Ovary (tissue), 9 donors: Measurements from ENCODE around the gene SIPA1L3. TPM values are rescaled to one million over a fixed set of nuclear protein-coding genes. Genes with fewer than 3 reads are reported as not detected.

Experiments
- DNase-seq, 5 donors: peaks; one replicate each; pipeline ENCODE4 v3.0.0-alpha.2; 2019 to 2020
- H3K27ac ChIP-seq, 2 donors: fragments of 200-600 bp; one replicate each; pipeline versions ENCODE4 v1.5.1 to v1.8.0; 2019 to 2022
- H3K27me3 ChIP-seq: fragments of 200-600 bp; one replicate; pipeline ENCODE4 v1.8.0; 2022
- H3K36me3 ChIP-seq: fragments of 200-600 bp; sonication (generic); one replicate; pipeline ENCODE4 v1.5.1; 2019
- H3K4me1 ChIP-seq: one replicate; pipeline ENCODE4 v1.8.1; 2013; ENCODE audit warnings: mild to moderate bottlenecking, moderate library complexity; ENCODE audit not compliant: insufficient read depth
- H3K4me3 ChIP-seq: fragments of 200-600 bp; sonication (generic); one replicate; pipeline ENCODE4 v1.5.1; 2017
- H3K9me3 ChIP-seq, 2 donors: fragments of 200-600 bp in 1 of 2; sonication (generic) in 1 of 2; one replicate each; pipeline versions ENCODE4 v1.5.1 to v1.8.1; 2013 to 2019; ENCODE audit warnings: mild to moderate bottlenecking in 1 of 2, moderate library complexity in 1 of 2
- EP300 ChIP-seq: sonication (generic); formaldehyde crosslinking; IDR thresholded peaks from one replicate; pipeline ENCODE4 v1.6.1; 2017; ENCODE audit warnings: antibody characterized with exemption
- POLR2A ChIP-seq: fragments of 450-650 bp; IDR thresholded peaks from one replicate; pipeline ENCODE4 v1.6.1; 2017; ENCODE audit warnings: antibody characterized with exemption, mild to moderate bottlenecking, moderate library complexity
- WGBS, 3 donors: extraction: QIAGEN DNeasy Blood & Tissue Kit in 1 of 3; methylation state at CpG; one replicate each; pipeline versions ENCODE4 v1.1.5 to v1.1.7; 2013 to 2017; 5-methylcytosine and 5-hydroxymethylcytosine counted together
- intact Hi-C, 4 donors: fragments of 100-400 bp; cut with DNase I; formaldehyde crosslinking; loops; one replicate each; pipeline versions ENCODE4 v1.11.0 to v1.15.1; 2022 to 2023
- polyA plus RNA-seq, 2 donors: library from polyadenylated mRNA; stranded (reverse); fragments of 200-250 nt in 1 of 2; fragments of 350-450 nt in 1 of 2; fragmentation: Illumina TruSeq in 1 of 2; extraction: RNeasy Lipid Tissue Mini Kit (QIAGEN cat#74804) in 1 of 2; gene quantifications; one replicate each; pipeline ENCODE4 v1.2.3, GENCODE V29; 2013 to 2014
- total RNA-seq, 7 donors: library from RNA; depleted of rRNA in 2 of 7; stranded (reverse); fragments of >200 nt in 2 of 7; fragmentation: NEBNext Ultra II Directional in 3 of 7; extraction: Animal tissue kit (Norgen Biotek cat#: 25700) in 3 of 7; gene quantifications; one replicate each; pipeline versions ENCODE4 v1.1.0 to v1.2.4, GENCODE V29; 2016 to 2023
- TF ChIP-seq, protein P1 (sequence below), 3 donors: fragments of 450-650 bp in 2 of 3; fragments of 200-600 bp in 1 of 3; IDR thresholded peaks; one replicate each; pipeline versions ENCODE4 v1.5.1 to v1.8.0; 2016 to 2022; ENCODE audit warnings: antibody characterized with exemption in 3 of 3, mild to moderate bottlenecking in 1 of 3
- donor health status: DM: no; HTN: no; CAD: no; lungs with moderate emphysema.
- donor health status: DM: no; HTN: no; CAD: no.
- donor health status: Bipolar disorder and iron deficiency.
- donor health status: DM: yes; HTN: yes; CAD: no.
- donor health status: DM: no; HTN: no; CAD: no.
- donor health status: DM: yes; HTN: yes; CAD: no.

SIPA1L3 gene
- total and polyA plus RNA-seq, 9 donors: 4.5 to 27.9 (median 18.2) TPM

DNA sequence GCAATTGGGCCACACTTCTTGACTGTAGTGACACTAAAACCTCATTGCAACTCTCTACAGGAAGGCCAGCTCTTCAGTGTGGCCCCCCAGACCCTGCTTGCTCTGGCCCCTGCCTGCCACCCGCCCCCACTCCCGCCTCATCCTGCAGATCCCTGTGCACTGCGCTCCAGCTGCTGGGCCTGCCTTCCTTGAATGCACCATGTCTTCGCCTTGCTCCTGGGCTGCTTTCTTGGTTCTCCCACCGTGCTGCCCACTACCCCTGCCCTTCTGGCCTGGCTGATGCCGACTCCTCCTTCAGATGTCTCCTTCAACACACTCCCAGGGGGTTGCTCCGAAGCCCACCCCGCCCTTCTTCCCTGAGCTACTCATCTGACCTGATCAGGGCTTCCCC is 98.2 kb downstream of the SIPA1L3 start:
- H3K4me1 ChIP-seq: peaks cover 5% of the 10 kb centered on the region
- intact Hi-C loops: no loop called here
- no peaks in the 10 kb centered on the region for H3K27me3 ChIP-seq
- H3K9me3 ChIP-seq: no peaks in the 10 kb centered on the region
- peak in 1 of 5 donors; percentile 24 for DNase-seq
- WGBS, 3 donors: 72 to 77% (median 75%) methylated on average over 8 of the region's 8 CpGs
- H3K36me3 ChIP-seq: no peaks in the 10 kb centered on the region
- H3K4me3 ChIP-seq: no peak overlapping the region
- TF ChIP-seq POLR2A (no peak), EP300 (no peak)
- TF ChIP-seq, protein P1, sequence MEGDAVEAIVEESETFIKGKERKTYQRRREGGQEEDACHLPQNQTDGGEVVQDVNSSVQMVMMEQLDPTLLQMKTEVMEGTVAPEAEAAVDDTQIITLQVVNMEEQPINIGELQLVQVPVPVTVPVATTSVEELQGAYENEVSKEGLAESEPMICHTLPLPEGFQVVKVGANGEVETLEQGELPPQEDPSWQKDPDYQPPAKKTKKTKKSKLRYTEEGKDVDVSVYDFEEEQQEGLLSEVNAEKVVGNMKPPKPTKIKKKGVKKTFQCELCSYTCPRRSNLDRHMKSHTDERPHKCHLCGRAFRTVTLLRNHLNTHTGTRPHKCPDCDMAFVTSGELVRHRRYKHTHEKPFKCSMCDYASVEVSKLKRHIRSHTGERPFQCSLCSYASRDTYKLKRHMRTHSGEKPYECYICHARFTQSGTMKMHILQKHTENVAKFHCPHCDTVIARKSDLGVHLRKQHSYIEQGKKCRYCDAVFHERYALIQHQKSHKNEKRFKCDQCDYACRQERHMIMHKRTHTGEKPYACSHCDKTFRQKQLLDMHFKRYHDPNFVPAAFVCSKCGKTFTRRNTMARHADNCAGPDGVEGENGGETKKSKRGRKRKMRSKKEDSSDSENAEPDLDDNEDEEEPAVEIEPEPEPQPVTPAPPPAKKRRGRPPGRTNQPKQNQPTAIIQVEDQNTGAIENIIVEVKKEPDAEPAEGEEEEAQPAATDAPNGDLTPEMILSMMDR (IDR thresholded peaks at IDR 0.05): no peak
- H3K27ac ChIP-seq: peak overlapping the region in 1 of 2 donors; percentile 26

DNA sequence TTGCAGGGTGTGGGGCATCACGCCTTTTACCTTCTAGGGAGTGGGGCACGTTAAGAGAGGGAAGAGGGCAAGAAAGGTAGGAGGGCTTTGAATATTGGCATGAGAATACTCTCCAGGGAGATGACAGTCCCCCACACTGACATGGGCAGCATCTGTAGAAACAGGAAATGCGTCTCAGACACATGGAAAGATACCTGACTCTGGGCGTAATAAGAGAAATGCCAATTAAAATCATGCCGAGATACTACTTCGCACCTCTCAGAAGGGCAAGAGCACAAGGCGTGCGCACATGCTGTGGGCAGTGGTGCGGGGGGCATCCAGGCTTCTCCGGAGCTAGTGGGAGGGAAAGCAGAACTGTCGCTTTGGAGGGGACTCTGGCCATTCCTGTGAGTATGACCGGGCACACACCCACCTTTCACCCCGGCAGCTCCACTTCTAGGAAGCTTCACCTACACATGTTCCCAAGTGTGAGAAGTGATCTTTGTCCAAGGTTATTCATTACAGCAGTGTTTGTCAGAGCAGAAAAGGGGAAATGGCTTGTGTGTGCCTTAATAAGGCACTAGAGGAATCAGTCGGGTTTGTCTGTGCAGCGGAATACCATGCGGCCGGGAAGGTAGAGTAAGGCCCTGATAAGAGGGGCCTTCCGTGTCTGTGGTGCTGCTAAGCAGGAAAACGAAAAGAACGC is 99.5 kb downstream of the SIPA1L3 start:
- Histone ChIP-seq H3K36me3 (no peaks in the 10 kb centered on the region), H3K4me1 (peaks cover 5% of the 10 kb centered on the region), H3K27me3 (no peaks in the 10 kb centered on the region), H3K27ac (no peak overlapping the region), H3K4me3 (no peak overlapping the region), H3K9me3 (no peaks in the 10 kb centered on the region)
- DNase-seq: no peak
- TF ChIP-seq, protein P1 (IDR thresholded peaks at IDR 0.05): no peak
- TF ChIP-seq EP300 (no peak), POLR2A (no peak)
- intact Hi-C loops: no loop called here
- 89 to 92% (median 90%) methylated on average over 20 of the region's 20 CpGs for WGBS, 3 donors

DNA sequence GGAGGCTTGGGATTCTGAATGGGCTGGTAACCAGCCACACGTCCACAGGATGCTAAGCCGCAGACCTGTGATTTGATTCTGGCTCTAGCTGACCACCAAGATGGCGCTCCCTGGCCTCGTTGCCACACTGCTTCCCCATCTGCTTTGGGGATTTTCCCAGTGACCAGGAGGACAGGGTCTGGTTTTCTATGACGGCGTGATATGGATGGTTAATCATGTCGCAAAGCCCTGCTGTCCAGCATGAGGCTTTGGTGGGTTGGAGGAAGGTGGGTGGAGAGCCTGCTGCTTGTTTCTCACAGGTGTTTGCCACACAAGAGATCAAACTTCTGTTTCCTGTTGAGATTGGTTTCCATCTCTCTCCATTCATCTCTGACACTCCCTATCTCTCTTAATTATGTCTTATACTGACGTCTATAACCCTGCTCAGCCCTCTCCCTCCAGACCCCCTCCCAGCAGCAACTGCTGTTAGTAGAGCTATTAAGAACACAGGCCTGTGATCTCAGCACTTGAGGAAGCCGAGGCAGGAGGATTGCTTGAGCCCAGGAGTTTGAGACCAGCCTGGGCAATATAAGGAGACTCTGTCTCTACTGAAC is 102.7 kb downstream of the SIPA1L3 start:
- Histone ChIP-seq H3K4me3 (no peak overlapping the region), H3K27ac (no peak overlapping the region), H3K9me3 (no peaks in the 10 kb centered on the region), H3K27me3 (no peaks in the 10 kb centered on the region), H3K36me3 (no peaks in the 10 kb centered on the region), H3K4me1 (no peaks in the 10 kb centered on the region)
- TF ChIP-seq, protein P1 (IDR thresholded peaks at IDR 0.05): no peak
- TF ChIP-seq EP300: no peak
- TF ChIP-seq POLR2A: no peak
- WGBS, 3 donors: 93 to 94% (median 94%) methylated on average over 9 of the region's 9 CpGs
- no peak for DNase-seq
- intact Hi-C loops: no loop called here

DNA sequence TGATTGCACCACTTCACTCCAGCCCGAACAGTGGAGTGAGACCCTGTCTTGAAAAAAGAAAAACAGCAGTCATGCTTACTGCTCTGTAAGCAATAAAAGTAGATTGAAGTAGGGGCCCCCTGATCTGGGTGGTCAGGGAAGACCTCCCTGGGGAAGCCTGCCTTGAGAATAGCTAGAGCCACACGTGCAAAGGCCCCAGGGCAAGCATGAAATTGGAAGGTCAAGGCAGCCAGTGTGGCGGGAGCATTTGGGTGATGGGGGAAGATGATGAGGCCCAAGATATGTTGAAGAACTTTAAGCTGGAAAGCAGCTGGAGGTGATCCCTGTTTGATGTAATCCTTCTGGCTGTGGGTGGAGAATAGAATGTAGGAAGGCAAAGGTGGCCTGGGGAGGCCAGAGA is 104.4 kb downstream of the SIPA1L3 start:
- H3K9me3 ChIP-seq: no peaks in the 10 kb centered on the region
- no peaks in the 10 kb centered on the region for H3K36me3 ChIP-seq
- H3K4me3 ChIP-seq: no peak overlapping the region
- H3K27me3 ChIP-seq: no peaks in the 10 kb centered on the region
- no peak for DNase-seq
- no peak overlapping the region for H3K27ac ChIP-seq
- WGBS, 3 donors: 77 to 79% (median 78%) methylated on average over 3 of the region's 3 CpGs
- intact Hi-C loops: no loop called here
- TF ChIP-seq POLR2A (no peak), EP300 (no peak)
- TF ChIP-seq, protein P1 (IDR thresholded peaks at IDR 0.05): no peak
- H3K4me1 ChIP-seq: no peaks in the 10 kb centered on the region
